TTC549 (cell line): ENCODE results near the gene EPHB2.

Source experiments
- FAIRE-seq: peaks from 2 replicates; lab custom pipeline; 2012; peaks lifted over from hg19 to GRCh38; lab: Jason Lieb, UNC

Gene EPHB2

DNA sequence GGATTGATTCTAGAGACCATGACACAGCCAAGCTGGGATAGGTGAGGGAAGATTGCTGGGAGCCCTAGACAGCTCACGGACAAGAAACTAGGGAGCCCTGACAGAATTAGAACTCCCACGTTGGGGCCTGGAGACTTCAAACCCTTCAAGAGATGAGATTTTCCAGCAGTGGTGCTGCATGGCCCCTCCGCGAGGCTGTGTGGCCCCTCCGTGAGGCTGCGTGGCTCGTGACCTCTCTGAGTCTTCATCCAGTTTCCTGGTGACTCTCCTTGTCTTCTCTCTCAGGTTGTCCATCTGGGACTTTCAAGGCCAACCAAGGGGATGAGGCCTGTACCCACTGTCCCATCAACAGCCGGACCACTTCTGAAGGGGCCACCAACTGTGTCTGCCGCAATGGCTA lies 152.1 kb downstream of the EPHB2 start:
- FAIRE-seq = no peak

DNA sequence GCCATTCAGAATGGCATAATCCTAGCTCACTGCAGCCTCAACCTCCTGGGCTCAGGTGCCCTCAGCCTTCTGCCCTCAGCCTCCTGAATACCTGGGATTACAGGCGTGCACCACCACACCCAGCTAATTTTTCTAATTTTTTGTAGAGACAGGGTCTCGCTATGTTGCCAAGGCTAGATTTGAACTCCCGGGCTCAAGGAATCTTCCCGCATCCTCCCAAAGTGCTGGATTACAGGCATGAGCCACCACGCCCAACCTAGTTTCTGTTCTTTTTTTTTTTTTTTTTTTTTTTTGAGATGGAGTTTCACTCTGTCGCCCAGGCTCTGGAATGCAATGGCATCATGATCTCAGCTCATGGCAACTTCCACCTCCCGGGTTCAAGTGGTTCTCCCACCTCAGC lies 153.1 kb downstream of the EPHB2 start:
- FAIRE-seq = no peak

DNA sequence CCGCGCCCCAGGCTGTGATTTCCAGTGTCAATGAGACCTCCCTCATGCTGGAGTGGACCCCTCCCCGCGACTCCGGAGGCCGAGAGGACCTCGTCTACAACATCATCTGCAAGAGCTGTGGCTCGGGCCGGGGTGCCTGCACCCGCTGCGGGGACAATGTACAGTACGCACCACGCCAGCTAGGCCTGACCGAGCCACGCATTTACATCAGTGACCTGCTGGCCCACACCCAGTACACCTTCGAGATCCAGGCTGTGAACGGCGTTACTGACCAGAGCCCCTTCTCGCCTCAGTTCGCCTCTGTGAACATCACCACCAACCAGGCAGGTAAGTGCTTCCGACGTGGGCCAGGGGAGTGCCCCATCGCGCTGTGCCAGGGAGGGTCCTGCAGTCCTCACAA lies 154.2 kb downstream of the EPHB2 start:
- no peak for FAIRE-seq

DNA sequence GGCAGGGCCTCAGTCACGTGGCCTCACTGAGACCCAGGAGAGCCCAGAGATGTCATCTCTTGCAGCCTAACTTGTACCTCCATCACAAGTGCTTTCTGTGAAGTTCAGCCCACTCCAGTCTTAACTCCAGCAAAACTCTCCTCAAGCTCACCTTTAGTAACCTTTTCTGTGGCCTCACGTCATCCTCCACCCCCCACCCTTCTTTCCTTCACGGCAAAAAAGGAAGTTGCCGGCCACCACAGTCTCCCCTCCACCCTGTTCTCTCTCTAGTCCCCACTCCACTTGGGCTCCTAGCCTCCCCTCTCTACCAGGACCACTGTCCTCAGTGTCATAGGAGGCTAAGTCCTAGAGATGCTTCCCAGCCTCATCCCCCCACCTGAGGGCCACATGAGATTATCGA lies 155.1 kb downstream of the EPHB2 start:
- no peak for FAIRE-seq

DNA sequence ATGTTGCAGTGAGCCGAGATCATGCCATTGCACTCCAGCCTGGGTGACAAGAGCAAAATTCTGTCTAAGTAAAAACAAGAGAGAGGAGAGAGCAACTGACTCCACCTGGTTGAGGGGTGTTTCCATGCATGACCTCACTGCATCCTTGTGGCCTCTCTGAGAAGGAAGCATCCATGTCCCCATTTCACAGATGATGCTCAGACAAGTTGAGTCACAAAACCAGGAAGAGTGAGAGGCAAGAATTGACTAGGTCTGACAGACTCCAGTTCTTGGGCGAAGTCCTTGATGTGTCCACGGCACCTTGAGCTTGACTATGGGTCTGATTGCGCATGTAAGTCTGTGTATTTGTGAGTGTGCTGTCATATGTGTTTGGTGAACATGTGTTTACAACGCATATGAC lies 156.2 kb downstream of the EPHB2 start:
- FAIRE-seq = no peak

DNA sequence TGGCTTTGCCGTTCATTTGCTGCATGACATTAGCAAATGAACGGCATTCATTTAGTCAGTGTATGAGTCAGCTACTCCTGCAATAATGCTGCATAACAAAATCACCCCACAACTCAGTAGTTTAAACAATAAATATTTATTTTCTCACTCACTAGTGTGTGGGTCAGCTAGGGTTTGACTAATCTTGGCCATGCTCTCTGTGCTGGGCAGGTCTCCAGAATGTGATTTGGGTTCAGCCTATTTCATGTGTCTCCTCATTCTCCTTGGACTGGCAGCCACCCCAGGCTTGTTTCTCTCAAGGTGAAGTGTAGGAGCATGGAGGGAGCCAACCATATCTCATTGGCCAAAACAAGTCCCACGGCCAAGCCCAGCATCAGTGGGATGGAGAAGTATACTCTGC lies 157.7 kb downstream of the EPHB2 start:
- FAIRE-seq = no peak

DNA sequence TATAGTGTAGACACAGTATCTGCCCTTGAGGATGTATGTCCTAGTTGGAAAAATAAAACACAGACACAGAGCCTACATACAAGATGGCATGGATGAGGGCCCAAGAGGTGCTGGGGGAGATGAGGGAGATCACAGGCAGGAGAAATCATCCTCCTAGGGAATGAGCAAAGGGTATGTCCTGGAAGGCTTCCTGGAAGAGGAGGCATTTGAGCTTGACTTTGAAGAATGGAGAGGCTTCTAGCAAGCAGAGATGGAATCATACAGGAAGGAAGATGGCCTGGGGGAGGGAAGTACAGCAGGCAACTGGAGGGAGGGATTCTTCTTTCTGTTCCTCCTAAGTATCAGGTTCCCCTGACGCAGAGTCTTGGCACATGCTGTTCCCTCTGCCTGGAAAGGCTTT lies 158.7 kb downstream of the EPHB2 start:
- FAIRE-seq = no peak

DNA sequence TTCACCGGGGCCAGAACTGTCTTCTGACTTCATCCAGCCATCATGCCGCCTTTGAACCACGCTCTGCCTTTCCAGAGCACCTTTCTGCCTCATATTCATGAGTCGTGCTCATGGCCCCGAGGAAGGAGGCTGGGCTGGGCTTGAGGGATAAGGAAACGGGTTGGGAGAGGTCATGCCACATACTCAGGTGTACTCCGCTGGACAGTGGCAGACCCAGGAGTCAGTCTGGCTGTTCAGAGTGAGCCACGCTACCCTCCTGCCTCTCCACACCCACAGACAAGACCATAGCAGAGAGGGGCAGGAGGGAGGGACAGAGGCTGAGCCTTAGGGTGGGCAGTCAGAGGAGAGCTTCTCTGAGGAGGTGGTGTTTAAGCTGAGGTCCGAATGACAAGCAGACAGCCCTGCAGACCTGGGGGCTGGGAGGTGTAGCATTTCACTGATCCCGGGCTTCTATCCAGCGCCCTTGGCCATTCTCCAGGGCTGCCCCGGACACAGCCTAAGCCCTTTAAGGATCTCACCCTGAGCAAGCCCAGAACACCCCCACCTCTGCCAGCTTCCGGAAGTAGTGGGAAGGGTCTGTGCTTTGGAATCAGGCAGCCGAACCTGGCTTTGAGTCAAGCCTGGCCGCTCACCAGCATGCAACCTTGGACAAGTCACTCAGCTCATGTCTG lies 159.7 kb downstream of the EPHB2 start:
- FAIRE-seq = no peak

DNA sequence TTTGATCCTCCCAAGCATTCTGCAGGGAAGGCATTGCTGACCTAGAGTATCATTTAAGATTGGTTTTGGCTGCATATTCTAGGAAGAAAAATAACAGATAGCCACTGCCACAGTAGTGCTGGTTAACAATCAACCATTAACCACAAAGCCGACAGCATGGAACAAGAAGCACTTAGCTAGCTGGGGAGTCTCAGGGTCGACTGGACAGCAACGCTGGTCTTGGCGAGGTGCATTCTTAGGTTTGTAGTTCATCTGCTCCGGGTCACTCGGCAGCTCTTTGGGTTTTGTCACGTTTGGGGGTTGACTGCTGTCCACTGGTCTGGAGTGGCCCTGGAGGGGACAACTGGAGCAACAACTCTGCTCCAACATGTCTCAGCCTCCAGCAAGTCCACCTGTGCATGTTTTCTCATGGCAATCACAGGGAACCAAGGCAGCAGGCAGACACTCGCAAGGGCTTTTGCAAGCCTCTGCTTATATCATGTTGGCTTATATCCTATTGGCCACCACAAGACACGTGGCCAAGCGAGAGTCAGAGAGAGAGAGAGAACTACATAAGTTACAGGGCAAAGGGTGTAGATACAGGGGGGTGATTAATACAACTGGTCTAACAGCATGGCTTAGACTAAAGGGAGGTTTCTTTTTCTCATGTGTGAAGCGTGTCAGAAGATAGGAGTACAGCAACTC lies 162.5 kb downstream of the EPHB2 start:
- no peak for FAIRE-seq

DNA sequence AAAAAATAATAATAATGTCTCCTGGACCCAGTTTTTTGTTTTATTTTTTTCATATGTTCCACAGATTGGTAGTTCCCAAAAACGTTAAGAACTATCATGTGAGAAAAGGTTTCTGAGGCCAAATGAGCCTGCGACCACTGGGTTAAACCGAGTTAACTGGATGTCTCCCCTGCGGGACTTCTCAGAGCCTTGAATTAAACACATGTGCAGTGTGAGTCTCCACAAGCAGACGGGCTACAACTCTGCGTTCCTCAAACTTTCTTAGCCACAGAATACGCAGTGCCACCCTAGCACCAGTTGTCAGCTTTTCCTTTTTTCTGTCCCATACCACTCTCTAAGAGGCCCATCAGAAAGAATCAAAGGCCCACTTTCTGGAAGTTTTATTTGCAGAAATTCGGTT lies 164.1 kb downstream of the EPHB2 start:
- no peak for FAIRE-seq

DNA sequence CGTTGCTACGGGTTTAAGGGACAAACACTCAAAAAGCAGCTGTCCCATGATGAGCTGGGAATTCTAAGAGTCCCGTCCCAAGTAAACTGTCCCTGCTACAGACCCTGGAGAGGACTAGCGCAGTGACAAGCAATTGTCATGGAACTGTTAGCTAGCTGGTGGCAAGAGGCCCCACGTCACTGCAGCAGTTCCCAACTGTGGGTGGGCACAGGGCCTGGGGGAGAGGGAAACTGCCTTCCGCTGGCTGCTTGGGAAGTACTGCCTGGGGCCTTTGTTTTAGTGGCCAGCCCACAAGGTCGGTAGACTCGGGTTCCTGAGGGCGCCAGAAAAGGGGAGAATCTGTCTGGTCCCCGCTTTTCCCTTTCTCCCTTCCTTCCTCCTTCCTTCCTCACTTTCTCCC lies 164.6 kb downstream of the EPHB2 start:
- no peak for FAIRE-seq

DNA sequence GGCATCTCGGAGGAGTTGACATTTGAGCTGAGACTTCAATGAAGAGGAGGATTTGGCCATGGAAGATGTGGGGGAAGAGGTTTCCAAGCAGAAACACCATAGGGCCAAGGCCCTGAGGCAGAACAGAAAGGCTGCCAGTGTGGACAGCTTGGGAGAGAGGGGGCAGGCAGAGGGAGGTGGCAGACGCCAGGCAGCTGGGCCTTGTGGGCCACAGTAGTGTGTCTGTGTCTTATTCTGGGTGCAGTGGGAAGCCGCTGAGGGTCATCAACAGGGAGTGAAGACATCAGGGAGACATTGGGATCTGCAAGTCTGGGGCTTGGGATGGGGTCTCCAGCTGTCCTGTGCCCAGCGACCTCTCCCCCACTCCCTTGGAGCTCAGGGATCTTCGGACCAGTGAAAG lies 165.2 kb downstream of the EPHB2 start:
- FAIRE-seq = no peak

DNA sequence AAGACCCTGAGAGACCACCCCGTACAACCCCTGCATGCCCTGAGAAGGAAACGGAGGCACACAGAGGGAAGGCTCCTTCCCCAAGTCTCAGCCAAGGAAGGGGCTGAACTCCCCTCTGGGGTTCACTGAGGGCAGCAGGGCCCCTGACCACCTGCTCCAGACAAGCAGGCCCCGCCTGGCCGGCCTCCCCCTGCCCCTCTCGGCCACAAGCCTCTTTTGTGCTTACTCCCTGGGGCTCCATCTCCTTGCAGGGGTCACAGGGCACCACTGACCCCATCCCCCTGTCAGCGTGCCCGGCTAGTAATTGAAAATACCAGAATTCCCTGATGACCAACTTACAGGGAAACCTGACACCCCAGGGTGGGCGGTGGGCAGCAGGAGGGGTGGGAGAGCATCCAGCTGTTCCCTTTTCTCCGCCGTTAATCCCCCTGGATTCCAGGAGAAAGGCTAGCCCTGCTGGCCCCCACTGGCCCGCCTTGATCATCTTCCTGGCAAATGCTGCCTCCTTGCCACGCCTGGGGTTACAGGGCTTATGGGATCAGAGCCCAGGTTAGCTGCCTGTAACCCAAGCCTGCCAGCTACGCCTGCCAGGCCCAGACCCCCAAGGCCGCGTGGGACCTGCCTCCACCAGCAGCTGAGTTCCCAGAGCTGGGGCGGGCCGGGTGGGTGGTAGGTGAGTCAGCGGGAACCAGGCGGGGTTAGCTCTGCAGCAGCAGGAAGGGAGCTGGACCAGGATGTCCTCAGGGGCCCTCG lies 165.9 kb downstream of the EPHB2 start:
- no peak for FAIRE-seq

DNA sequence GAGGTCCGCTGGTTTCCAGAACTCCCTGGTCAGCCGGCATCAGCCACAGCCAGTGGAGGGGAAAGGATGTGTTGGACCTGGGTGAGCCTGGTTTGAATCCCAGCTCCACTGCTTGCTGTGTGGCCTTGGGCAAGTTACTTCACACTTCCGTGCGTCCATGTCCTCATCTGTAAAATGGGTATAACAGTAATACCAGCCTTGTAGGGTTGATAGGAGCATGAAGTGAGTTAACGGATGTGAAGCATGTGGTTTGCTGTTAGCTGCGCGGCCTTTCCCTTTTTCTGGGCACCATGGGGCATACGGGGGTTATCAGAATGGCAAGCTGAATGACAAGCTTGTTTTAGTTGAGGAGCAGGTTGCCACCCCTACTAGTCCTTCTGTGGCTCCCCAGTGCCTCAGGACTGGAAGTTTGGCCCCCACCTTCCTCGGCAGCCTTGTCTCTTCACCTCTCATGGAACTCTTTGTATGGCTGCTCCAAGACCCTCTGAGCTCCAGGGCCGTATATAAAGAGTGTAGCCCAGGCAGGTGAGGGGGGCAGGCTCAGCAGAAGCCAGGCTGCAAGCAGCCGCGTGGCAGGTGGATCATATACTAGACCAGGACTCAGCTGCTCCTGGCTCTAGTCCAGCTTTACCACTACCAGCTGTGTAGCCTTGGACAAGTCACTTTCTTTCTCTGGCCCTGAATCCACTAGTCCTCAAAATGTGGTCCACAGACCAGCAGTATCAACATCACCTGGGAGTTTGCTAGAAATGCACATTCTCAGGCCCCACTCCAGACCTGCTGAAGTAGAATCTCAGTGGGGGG lies 166.7 kb downstream of the EPHB2 start:
- no peak for FAIRE-seq

DNA sequence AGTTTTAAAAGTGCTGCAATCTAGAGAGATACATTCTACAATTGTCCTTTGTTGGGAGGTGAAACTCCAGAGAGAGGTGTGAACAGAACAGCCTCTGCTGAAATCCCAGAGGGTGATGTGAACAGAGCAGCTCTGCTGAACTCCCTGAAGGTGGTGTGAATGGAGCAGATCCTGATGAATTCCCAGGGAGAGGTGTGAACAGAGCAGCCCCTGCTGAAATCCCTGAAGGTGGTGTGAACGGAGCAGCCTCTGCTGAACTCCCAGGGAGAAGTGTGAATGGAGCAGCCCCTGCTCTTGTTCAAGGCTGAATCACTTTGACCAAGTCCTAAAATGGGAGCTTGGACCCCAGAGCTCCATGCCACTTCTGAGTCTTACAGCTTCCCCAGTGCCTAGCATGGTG lies 167.3 kb downstream of the EPHB2 start:
- FAIRE-seq = no peak

DNA sequence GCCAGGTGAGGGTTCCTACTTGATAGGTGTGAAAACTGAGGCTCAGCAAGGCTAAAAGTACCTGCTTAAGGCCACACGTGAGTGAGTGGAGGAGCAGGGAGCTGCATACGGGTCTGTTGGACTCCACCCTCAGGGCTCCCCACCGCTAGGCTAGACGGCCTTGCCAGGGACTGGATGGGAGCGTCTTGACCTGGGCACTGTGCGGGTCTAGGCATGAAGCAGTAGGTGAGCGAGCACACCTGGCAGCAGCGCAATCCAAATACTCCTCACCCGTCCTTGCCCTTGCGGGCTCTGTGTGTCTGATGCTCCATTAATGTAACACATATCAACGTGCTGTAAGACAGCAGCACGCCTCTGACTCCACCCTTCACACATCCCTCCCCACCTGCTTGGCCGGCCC lies 168.0 kb downstream of the EPHB2 start:
- FAIRE-seq = no peak

DNA sequence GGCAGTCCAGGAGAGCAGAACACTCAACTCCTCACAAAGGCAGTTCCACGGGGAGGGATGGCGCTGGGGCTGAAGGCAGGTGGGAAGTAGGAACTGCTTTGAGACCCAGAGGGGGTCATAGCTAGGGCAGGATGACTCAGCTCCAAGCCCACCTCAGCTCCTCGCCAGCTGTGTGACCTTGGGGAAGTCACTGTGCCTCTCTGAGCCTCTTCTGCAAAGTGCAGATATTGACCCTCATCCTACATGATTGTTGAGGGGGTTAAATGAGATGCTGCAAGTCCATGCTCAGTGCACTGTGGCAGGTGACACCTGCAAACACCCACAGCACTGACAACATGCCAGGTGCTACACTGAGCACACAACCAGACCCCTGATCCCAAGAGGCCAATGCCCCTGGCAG lies 168.8 kb downstream of the EPHB2 start:
- FAIRE-seq = no peak

DNA sequence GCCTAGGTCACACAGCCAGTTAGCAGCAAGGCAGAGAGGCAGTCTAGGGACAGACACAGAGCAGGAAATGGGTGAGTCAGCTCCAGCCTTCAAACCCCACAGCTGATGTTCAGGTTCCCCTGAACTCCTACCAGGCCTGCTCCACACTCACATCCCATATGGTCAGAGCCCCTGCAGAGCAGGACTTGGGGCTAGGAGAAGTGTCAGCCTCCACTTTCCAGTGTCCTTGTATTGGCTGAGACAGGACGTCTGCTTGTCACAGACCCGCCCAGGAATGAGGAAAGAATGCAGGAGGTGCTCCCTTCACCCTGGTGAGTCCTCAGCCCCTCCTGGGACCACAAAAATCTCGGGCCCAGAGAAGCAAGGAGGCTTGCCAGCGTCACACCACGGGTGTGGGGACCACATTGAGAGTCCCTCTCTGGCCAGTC lies 169.5 kb downstream of the EPHB2 start:
- FAIRE-seq = no peak

DNA sequence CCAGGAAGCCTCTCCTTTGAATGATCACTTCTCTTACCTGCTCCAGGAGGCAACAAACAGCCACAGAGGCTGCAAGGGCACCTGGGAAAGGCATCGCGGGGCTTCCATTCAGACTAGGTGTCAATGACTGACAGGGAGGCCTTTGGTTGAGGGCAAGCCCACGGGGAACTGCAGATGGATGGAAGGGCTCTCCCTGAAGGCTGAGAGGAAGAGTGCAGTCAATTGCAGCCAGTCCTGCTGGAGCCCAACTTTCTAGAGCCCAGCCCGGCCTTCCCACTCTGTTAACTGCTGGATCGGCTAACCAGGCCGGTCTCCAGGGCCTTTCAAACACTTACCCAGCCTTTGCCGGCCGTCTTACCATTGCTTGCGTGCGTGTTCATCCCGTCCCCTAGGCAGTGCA lies 172.8 kb downstream of the EPHB2 start:
- FAIRE-seq = no peak

DNA sequence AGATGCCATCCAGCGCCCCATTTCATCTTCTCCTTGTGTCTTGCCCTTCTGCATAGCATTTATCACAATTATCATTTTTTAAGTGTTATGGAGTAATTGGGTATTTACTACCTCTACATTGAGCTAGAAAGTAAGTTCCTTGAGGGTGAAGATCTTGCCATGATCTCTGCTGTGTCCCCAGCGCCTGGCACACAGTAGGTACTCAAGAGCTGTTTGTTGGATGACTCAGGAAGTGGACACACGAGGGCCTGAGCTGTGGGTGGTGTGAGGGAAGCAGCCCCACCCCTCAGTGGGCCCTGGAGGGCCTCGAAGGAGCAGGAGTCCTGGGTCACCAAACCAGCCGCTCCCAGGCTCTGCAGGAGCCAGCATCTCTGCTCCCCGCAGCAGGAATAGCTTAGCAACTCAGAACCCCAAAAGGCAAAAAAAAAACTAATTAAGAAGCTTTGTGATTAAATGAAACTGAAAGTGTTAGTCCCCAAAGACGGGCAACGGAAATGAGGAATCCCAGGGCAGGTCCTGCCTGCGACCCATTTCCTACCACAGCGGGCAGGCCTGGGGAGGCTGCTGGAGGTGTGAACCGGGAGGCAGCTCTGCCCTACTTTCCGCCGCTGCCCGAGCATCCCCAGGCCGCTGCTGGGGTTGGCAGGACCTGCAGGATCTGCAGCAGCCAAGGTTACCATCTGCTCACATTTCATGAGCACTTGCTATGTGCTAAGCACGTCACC lies 174.3 kb downstream of the EPHB2 start:
- FAIRE-seq = no peak

DNA sequence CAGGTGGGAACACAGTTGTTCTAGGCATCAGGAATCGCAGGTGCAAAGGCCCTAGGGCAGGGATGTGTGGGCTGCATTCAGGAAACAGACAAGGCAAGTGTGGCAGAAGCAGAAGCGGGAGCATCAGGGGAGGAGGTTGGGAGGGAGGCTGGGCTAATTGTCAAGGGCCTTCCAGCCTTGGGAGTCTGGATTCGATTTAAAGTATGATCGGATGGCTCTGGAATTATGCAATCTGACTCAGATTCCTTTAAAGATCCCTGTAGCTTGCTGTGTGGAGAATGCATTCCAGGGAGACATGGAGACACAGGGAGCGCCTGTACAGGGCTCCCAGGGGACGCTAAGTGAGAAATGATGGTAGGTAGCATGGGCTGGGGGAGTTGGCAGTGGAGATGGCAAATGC lies 175.6 kb downstream of the EPHB2 start:
- no peak for FAIRE-seq

DNA sequence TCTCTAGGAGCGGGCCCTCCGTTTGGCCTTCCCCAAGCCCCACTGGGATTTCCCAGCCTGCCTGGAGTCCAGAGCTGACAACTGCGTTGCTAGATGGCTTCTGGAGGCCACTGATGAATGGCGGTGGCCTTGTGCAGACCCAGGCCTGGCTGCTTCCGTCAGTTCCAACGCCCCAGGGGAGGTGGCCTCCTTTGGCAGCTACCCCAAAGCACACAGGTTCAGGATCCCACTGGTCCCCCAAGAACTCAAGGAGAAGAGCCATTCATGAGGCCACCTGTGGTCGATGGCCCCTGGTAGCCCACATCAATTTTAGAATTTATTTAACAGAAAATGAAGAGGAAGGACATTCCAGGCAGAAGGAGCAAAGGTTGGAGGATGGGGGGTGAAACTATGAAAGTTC lies 176.9 kb downstream of the EPHB2 start:
- no peak for FAIRE-seq
